Right ventricle myocardium inferior (tissue), 1 donor: ENCODE results near the gene IST1. TPM values are rescaled to one million over a fixed set of nuclear protein-coding genes. Genes with fewer than 3 reads are reported as not detected.
A peak's percentile ranks its signal among the peaks of the same experiment; 100 is the strongest.
"Not testable (repeated sequence)": the region's sequence is repeated elsewhere in the genome, so short reads cannot be mapped to it uniquely, and the experiment has no call there.

Experiments
- ATAC-seq: fragments of 200-7000 bp; cut with Tn5 transposase; one replicate; pipeline ENCODE4 v1.9.1; 2020; ENCODE audit warnings: mild to moderate bottlenecking, moderate library complexity
- DNase-seq: peaks from one replicate; pipeline ENCODE4 v3.0.0; 2021; ENCODE audit errors: missing footprints
- intact Hi-C: fragments of 100-400 bp; cut with DNase I; formaldehyde crosslinking; loops from one replicate; pipeline ENCODE4 v1.11.0; 2022
- total RNA-seq: library from RNA; stranded (reverse); fragmentation: NEBNext Ultra II Directional; extraction: Animal tissue kit (Norgen Biotek cat#: 25700); gene quantifications from one replicate; pipeline ENCODE4 v1.2.1, GENCODE V29; 2021
- donor health status: DM: no; HTN: yes; CAD: no; lungs with severe emphysema.

IST1 gene
- total RNA-seq, 1 donor from 2014 or later: 114 TPM

DNA sequence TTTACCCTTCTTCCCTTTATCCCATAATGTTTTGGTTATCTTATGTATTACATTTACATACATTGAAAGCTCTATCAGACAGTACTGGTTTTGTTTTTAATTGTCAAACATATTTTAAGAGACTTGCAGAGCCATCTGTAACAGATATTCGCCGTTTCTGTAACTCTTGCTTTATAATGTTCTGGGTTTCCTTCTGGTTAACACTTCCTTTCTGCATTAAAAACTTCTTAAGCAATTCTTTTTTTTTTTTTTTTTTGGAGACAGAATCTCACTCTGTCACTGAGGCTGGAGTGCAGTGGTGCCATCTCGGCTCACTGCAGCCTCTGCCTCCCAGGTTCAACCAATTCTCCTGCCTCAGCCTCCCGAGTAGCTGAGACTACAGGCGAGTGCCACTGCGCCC, 10.4 kb downstream of the IST1 start:
- DNase-seq, ATAC-seq, intact Hi-C loops: not testable (repeated sequence)

DNA sequence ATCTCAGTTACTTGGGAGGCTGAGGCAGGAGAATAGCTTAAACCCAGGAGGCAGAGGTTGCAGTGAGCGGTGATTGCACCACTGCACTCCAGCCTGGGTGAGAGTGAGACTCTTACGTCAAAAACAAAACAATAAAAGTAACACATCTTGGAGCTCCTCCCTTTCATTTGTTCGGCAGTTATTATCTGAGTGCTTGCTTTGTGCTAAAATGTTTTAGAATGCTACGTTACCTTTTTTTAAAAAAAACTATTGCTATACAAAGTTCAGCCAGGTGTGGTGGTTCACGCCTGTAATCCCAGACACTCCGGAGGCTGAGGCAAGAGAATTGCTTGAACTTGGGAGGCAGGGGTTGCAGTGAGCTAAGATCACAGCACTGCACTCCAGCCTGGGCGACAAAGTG, 15.8 kb downstream of the IST1 start:
- ATAC-seq: no peak
- no peak for DNase-seq
- intact Hi-C loops: no loop called here

DNA sequence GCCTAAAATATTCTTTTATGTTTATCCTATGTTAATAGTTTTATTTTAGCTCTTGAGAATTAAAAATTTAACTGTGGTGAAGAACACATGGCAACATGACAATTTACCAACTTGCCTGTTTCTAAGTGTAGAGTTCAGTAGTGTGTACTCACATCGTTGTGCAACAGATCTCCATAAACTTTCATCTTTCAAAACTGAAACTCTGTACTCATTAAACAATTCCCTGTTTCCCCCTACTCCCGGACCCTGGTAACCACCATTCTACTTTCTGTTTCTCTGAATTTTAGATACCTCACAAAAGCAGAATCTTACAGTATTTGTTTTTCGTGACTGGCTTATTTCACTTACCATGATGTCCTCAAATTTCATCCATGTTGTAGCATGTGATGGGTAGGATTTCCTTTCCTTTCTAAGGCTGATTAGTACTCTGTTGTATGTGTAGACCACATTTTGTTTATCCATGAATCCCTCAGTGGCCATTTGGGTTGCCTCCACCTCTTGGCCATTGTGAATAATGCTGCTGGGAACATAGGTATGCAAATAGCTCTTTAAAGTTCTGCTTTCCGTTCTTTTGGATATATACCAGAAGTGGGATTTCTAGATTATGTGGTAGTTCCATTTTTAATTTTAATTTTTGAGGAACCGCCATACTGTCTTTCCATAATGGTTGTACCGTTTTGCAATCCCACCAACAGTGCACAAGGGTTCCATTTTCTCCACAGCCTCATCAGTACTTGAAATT, 17.4 kb downstream of the IST1 start:
- intact Hi-C loops: no loop called here
- DNase-seq: no peak
- ATAC-seq: no peak

GRCh38 chr16:71914802-71915201, 19.5 kb downstream of the IST1 start:
- DNase-seq (no peak), ATAC-seq (no peak)
- intact Hi-C loops: no loop called here

GRCh38 chr16:71915350-71915749, 20.0 kb downstream of the IST1 start:
- intact Hi-C loops: no loop called here
- ATAC-seq: no peak
- no peak for DNase-seq

DNA sequence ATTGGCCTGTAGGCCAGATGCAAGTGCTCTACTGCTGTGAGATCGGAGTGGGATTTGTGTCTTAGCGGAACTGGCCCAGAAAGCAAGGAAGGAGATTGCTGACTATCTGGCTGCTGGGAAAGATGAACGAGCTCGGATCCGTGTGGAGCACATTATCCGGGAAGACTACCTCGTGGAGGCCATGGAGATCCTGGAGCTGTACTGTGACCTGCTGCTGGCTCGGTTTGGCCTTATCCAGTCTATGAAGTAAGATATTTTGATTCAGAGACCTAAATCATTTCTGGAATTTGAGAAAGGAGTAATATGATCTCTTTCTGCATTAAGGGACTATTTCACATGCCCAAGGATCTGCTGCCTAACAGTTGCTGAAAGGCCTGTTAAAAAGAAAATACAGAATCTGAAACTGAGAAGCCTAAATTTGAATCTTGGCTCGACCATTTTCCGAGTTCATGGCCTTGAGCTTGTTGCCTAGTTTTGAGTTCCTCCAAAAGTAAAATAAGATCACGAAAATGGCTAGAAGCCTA, 21.1 kb downstream of the IST1 start:
- ATAC-seq (no peak), DNase-seq (no peak)
- intact Hi-C loops: no loop called here

GRCh38 chr16:71917900-71918299, 22.6 kb downstream of the IST1 start:
- intact Hi-C loops: no loop called here
- no peak for ATAC-seq
- no peak for DNase-seq

GRCh38 chr16:71919035-71919434, 23.7 kb downstream of the IST1 start:
- DNase-seq (no peak), ATAC-seq (no peak)
- intact Hi-C loops: no loop called here

GRCh38 chr16:71920658-71921057, 25.3 kb downstream of the IST1 start:
- DNase-seq: no peak
- intact Hi-C loops: no loop called here
- ATAC-seq: no peak

- DNase-seq: no peak
- intact Hi-C loops: no loop called here
- no peak for ATAC-seq
Measured at GRCh38 chr16:71923941-71924690, 28.8 kb downstream of the IST1 start.

DNA sequence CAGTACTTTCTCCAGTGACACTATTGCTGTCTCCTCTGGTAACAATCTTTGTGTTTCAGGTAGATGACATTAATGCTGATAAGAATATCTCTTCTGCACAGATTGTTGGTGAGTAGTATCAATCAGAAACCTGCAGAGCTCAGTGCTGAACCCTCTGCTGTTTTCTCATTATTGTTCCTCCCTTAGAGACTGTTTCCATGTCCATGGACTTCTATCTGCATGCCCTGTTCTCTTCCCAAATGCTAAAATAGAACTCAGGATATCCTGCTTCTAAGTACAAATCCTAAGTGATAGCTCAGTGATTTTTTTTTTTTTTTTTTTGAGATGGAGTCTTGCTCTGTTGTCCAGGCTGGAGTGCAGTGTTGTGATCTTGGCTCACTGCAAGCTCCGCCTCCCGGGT, 29.4 kb downstream of the IST1 start:
- intact Hi-C loops: no loop called here
- DNase-seq (no peak), ATAC-seq (no peak)

DNA sequence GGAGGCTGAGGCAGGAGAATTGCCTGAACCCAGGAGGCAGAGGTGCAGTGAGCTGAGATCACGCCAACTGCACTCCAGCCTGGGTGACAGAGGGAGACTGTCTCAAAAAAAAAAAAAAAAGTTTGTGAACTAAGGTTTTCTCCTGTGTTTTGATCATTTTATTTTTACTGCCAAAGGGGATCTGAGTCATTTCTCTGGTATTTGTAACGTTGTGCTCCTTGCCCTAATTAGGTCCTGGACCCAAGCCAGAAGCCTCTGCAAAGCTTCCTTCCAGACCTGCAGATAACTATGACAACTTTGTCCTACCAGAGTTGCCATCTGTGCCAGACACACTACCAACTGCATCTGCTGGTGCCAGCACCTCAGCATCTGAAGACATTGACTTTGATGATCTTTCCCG, 32.1 kb downstream of the IST1 start:
- DNase-seq (no peak), ATAC-seq (peak; percentile 53)
- intact Hi-C loops: no loop called here

DNA sequence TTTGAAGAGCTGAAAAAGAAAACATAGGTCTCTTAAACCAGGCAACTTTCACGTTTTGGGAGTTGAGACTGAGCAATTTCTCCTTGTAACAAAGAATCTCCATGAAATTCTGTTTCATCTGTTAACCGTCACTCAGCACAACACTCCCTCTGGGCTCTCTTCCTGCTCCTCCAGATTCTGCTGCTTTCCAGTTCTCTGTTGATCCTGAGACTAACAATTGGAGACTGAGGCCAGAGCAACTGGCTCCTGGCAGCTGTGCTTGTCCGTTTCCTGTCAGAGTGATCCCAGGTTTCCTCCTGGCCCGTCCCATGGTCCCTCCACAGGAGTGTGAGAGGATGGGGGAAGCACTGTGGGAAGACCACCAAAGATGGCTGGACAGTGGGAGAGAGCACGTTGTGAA, 32.5 kb downstream of the IST1 start:
- intact Hi-C loops: no loop called here
- DNase-seq: no peak
- ATAC-seq: peak; percentile 73

DNA sequence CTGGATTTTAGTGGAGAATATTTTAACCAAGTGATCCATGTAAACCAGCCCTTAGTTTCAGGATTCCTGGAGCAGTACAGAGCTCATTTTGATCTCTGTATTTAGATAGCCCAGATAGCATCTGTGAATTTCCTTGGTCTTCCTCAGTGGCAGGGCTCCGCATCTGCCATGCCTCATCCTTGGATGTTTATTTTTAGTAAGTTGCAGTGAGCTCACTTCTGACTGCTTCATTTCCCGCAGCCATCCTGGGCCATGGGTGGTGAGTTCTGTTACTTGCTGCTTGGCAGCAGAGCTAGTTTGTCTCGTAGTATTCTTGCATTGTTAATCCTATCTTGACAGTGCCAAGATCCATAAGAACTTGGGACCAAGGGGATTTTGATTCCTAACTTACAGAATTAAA, 33.7 kb downstream of the IST1 start:
- ATAC-seq: no peak

DNA sequence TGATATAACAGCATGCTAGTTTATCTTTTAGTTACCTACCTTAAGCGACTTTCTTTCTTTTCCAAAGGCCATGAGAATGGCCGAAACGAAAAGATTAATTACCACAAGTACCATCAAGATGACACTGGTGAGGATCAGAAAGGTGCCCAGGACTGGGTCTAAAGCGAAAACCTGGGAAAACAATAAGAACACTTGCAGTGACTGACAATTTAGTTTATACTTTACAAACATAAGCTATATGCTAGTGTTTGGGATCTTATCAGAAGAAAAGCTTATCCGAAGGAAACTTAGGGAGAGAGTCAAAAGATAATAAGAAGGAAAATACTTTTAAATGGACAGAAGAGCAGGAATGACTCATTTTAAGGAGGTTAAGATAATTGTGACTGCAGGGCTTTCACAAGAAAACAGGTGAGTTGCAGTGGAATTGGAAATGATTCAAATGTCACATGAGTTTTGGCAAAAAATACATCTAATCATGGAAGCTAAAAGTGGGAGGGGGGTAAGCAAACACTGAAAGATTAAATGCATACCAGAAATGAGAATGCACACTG, 34.8 kb downstream of the IST1 start:
- intact Hi-C loops: loop anchor here (10.0 kb wide), 1 partner anchor 165 kb away; the partner anchor contains the start of genes DHX38 and TXNL4B
- DNase-seq (no peak), ATAC-seq (no peak)

More for the DNA sequence above, 33.7 kb downstream of the IST1 start:
- no peak for DNase-seq
- intact Hi-C loops: loop anchor here (1.0 kb wide), 1 partner anchor 32 kb away; no protein-coding TSS in a partner anchor

GRCh38 chr16:71931001-71931400, 35.7 kb downstream of the IST1 start:
- intact Hi-C loops: loop anchor here (10.0 kb wide), 1 partner anchor 164 kb away; the partner anchor contains the start of genes DHX38 and TXNL4B
- DNase-seq (no peak), ATAC-seq (no peak)

DNA sequence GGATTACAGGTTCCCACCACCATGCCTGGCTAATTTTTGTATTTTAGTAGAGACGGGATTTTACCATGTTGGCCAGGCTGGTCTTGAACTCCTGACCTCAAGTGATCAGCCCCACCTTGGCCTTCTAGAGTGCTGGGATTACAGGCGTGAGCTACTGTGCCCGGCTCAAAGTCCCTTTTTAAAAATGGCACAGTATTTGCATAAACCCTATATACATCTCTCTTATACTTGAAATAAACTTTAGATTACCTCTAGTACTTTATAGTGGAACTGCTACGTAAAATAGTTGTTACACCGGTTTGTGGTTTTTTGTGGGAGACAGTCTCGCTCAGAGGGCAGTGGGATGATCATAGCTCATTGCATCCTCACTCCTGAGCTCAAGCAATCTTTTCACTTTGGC, 36.3 kb downstream of the IST1 start:
- intact Hi-C loops: loop anchor here (10.0 kb wide), 1 partner anchor 163 kb away; the partner anchor contains the start of genes DHX38 and TXNL4B
- no peak for ATAC-seq
- DNase-seq: no peak

- ATAC-seq (no peak), DNase-seq (no peak)
- intact Hi-C loops: loop anchor here (10.0 kb wide), 1 partner anchor 162 kb away; the partner anchor contains the start of genes DHX38 and TXNL4B
Measured at GRCh38 chr16:71933017-71933416, 37.7 kb downstream of the IST1 start.

DNA sequence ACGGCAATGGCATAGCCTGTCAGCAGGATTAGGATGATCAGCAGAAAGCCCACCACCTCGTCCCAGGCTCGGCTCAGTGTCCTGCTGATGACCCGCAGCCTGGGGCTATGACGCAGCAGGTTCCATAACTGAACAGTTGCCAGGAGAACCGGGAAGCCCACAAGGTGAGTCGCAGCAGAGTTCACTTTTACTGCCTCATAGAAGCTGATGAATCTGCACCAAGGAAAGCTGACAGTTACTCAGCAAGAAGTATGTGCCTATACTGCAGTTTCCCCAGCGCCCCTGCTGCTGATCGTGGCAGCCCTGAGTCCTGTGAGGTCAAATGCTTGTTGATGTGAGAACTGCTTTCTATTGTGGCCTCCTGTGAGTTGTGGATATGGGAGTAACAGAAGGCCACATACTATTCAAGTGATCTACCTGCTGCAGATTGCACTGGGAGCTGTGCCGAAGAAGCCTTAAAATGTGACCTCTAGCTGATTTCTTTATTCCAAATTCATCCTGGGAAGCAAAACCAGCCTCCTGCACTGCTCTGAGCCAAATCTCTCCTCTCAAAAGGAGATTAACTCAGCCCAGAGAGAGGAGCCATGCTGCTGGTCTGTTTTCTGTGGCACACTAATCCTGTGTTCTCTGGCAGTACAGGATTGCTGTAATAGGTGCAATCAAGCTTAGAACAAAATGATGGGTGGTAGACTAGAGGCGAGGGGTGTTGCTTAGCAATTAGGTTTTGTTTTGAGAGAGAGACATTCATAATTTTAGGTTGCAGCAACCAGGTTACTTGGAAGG, 38.8 kb downstream of the IST1 start:
- DNase-seq (no peak), ATAC-seq (no peak)
- intact Hi-C loops: loop anchor here (10.0 kb wide), 1 partner anchor 161 kb away; the partner anchor contains the start of genes DHX38 and TXNL4B
